ENCODE results near the gene FYN. TPM values are rescaled to one million over a fixed set of nuclear protein-coding genes. Genes with fewer than 3 reads are reported as not detected.
A peak's percentile ranks its signal among the peaks of the same experiment; 100 is the strongest.

FYN gene
- total RNA-seq, 4 donors from 2014 or later: 55.3 to 249 (median 74.3) TPM

DNA sequence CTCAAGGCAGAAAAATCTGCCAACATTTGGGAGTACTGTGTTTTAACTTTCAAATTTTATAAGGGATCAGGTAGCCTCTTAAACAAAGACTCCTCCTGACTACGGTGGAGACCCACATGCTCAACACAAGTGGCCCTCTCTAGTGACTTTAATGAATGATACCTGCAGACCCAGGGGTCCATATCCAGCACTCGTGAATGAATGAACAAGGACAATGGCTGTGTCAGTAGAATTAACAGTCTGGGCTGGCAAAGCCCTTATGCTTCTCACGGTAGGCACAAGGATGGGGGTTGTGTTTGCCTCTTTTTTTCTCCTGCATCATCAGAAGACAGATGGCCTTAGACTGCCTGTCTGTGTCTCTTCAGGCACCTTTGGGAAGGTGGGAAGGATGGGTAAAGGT is 154.9 kb downstream of the FYN start:
- no peaks in the 10 kb centered on the region for H3K36me3 ChIP-seq
- H3K4me3 ChIP-seq: no peak overlapping the region
- peaks cover 0 to 10% (median 4%) of the 10 kb centered on the region in 4 donors for H3K4me1 ChIP-seq
- H3K27me3 ChIP-seq: no peaks in the 10 kb centered on the region
- no peaks in the 10 kb centered on the region for H3K9me3 ChIP-seq
- DNase-seq: no peak
- H3K27ac ChIP-seq: no peak overlapping the region
- TF ChIP-seq, protein P1, sequence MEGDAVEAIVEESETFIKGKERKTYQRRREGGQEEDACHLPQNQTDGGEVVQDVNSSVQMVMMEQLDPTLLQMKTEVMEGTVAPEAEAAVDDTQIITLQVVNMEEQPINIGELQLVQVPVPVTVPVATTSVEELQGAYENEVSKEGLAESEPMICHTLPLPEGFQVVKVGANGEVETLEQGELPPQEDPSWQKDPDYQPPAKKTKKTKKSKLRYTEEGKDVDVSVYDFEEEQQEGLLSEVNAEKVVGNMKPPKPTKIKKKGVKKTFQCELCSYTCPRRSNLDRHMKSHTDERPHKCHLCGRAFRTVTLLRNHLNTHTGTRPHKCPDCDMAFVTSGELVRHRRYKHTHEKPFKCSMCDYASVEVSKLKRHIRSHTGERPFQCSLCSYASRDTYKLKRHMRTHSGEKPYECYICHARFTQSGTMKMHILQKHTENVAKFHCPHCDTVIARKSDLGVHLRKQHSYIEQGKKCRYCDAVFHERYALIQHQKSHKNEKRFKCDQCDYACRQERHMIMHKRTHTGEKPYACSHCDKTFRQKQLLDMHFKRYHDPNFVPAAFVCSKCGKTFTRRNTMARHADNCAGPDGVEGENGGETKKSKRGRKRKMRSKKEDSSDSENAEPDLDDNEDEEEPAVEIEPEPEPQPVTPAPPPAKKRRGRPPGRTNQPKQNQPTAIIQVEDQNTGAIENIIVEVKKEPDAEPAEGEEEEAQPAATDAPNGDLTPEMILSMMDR (IDR thresholded peaks at IDR 0.05): no peak

DNA sequence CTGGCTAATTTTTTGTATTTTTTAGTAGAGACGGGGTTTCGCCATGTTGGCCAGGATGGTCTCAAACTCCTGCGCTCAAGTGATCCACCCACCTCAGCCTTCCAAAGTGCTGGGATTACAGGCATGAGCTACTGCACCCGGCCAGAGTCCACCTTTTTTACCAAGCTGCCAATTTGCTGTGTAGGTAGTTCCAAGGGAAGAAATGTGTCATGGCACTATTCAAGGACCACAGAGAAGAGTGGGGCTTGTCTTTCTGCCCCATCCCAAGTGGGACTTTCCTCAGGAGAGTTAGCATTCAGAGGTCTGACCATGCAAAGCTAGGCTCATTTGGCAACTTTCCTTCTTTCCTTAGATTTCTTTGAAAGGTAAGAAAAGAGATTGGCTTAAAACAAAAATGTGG is 155.6 kb downstream of the FYN start:
- TF ChIP-seq, protein P1 (IDR thresholded peaks at IDR 0.05): no peak
- TF ChIP-seq POLR2A (IDR thresholded peaks at IDR 0.05): no peak
- no peak overlapping the region for H3K4me3 ChIP-seq
- no peaks in the 10 kb centered on the region for H3K9me3 ChIP-seq
- no peaks in the 10 kb centered on the region for H3K27me3 ChIP-seq
- no peak for DNase-seq
- H3K36me3 ChIP-seq: no peaks in the 10 kb centered on the region
- no peak overlapping the region for H3K27ac ChIP-seq
- H3K4me1 ChIP-seq: peaks cover 0 to 8% (median 3%) of the 10 kb centered on the region in 4 donors

DNA sequence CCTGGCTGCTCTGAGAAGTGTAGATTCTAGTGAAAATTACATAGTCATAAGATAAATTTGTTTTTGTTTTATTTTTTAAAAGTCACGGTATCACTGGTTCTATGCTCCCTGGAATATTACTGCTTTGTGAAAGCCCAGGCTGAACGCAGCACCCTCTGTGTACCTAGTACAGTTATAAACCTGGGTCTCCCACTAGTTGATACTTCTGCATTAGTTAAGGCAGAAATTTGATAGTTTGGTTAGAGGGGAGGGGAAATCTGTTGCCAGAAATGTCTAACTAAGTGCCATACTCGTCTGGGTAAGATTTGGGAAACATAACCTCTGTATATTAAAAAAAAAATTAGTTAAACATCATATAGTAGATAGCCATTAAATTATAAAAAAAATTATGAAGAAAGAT is 156.9 kb downstream of the FYN start:
- Histone ChIP-seq H3K27me3 (no peaks in the 10 kb centered on the region), H3K36me3 (no peaks in the 10 kb centered on the region), H3K9me3 (no peaks in the 10 kb centered on the region), H3K4me1 (peaks cover 0 to 4% (median 1%) of the 10 kb centered on the region in 4 donors), H3K4me3 (no peak overlapping the region), H3K27ac (no peak overlapping the region)
- TF ChIP-seq, protein P1 (IDR thresholded peaks at IDR 0.05): no peak
- TF ChIP-seq POLR2A (IDR thresholded peaks at IDR 0.05): no peak
- DNase-seq: no peak

DNA sequence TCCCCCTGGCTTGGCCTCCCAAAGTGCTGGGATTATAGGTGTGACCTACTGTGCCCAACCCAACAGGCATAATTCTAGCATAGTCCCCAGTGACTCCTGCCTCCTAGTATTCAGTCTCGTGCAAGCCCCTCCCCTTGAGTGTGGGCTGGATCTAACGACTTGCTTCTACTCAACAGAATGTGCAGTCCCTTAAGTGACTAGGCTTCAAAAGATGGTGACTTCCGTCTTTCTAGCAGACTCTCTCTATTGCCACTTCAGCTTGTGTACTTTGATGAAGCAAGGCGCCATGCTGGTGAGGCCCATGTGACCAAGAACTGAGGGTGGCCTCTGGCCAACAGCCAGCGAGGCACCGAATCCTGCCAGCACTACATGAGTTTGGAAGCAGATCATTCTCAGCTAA is 157.9 kb downstream of the FYN start:
- no peak for TF ChIP-seq POLR2A (IDR thresholded peaks at IDR 0.05)
- TF ChIP-seq, protein P1 (IDR thresholded peaks at IDR 0.05): no peak
- Histone ChIP-seq H3K4me3 (no peak overlapping the region), H3K27me3 (no peaks in the 10 kb centered on the region), H3K27ac (peak overlapping the region in 1 of 4 donors; percentile 52), H3K9me3 (no peaks in the 10 kb centered on the region), H3K4me1 (peaks cover 0 to 11% (median 1%) of the 10 kb centered on the region in 4 donors), H3K36me3 (no peaks in the 10 kb centered on the region)
- no peak for DNase-seq

DNA sequence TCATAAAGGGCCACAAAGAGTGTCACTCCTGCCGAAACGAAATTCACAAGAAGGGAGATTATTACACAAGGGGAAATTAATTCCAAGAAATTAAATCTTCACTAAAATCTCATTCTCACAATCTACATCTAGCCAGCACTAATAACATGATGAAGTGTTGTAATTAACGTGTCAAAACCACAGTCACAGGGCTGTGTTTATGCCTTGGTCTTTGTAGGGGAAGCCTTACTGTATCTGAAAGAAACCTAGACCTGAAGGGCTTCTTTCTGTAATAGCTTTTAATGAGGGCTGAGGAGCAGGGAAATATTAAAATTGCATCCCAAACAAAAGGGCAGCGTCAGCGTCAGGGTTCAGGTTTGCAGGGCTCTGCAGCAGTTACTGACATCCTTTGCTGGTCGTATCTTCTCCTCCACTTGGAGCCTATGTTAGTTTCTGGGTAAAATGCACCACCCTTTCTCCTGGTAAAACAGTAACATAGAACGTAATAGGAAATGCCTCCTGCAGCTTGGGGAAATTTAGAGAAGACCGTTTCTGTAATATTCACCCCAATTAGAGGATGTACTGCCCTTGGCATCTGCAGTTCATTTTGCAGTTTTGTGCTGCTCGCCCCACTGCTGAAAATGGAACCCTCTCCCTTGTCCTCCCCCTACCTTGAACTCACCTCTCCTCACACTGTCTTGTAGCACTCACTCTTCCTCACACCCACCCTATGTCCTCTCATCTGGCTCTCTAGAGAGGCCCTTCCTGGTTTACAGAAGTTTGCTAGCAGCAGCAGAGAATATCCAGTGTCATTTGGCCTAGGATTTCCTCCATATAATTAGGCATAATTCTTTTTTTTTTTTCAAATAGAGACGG is 158.6 kb downstream of the FYN start:
- Histone ChIP-seq H3K4me1 (peaks cover 0 to 15% (median 1%) of the 10 kb centered on the region in 4 donors), H3K36me3 (no peaks in the 10 kb centered on the region), H3K27ac (peak overlapping the region in 2 of 4 donors; percentile 50 to 52), H3K9me3 (no peaks in the 10 kb centered on the region), H3K4me3 (no peak overlapping the region), H3K27me3 (no peaks in the 10 kb centered on the region)
- TF ChIP-seq, protein P1 (IDR thresholded peaks at IDR 0.05): no peak
- TF ChIP-seq POLR2A (IDR thresholded peaks at IDR 0.05): no peak
- DNase-seq: no peak
